Measurements from ENCODE around the gene FOXD1. TPM values are rescaled to one million over a fixed set of nuclear protein-coding genes. Genes with fewer than 3 reads are reported as not detected.
A peak's percentile ranks its signal among the peaks of the same experiment; 100 is the strongest.
"Not testable (repeated sequence)": the region's sequence is repeated elsewhere in the genome, so short reads cannot be mapped to it uniquely, and the experiment has no call there.

FOXD1 gene
- total RNA-seq, 1 experiment from 2014 or later = 5.2 TPM

- no peak for DNase-seq (ENCODE audit: low spot score)
Observed at GRCh38 chr5:73464016-73464745, 15.6 kb upstream of the FOXD1 start.

GRCh38 chr5:73460133-73460532 lies 11.6 kb upstream of the FOXD1 start:
- DNase-seq (ENCODE audit: low spot score) = no peak

GRCh38 chr5:73459366-73459765 lies 10.8 kb upstream of the FOXD1 start:
- DNase-seq (ENCODE audit: low spot score) = no peak

GRCh38 chr5:73456462-73456861 lies 7.9 kb upstream of the FOXD1 start:
- DNase-seq (ENCODE audit: low spot score) = not testable (repeated sequence)

- DNase-seq (ENCODE audit: low spot score) = peak; percentile 66
Observed at GRCh38 chr5:73454379-73455036, 5.9 kb upstream of the FOXD1 start.

GRCh38 chr5:73452215-73452614 lies 3.6 kb upstream of the FOXD1 start:
- DNase-seq (ENCODE audit: low spot score) = no peak

- DNase-seq (ENCODE audit: low spot score) = peak; percentile 24
Observed at GRCh38 chr5:73451224-73452130, 2.9 kb upstream of the FOXD1 start.

- no peak for DNase-seq (ENCODE audit: low spot score)
Observed at GRCh38 chr5:73450672-73451223, 2.2 kb upstream of the FOXD1 start.

- no peak for DNase-seq (ENCODE audit: low spot score)
Observed at GRCh38 chr5:73450137-73450536, 1.6 kb upstream of the FOXD1 start.

- DNase-seq (ENCODE audit: low spot score) = peak; percentile 18
Observed at GRCh38 chr5:73447530-73448462, 781 bp downstream of the FOXD1 start.

GRCh38 chr5:73446631-73447529 lies 1.7 kb downstream of the FOXD1 start:
- DNase-seq (ENCODE audit: low spot score) = no peak

GRCh38 chr5:73445665-73446630 lies 2.6 kb downstream of the FOXD1 start:
- no peak for DNase-seq (ENCODE audit: low spot score)

GRCh38 chr5:73444499-73445438 lies 3.8 kb downstream of the FOXD1 start:
- DNase-seq (ENCODE audit: low spot score) = no peak

GRCh38 chr5:73443829-73444498 lies 4.6 kb downstream of the FOXD1 start:
- DNase-seq (ENCODE audit: low spot score) = no peak

- no peak for DNase-seq (ENCODE audit: low spot score)
Observed at GRCh38 chr5:73442996-73443627, 5.5 kb downstream of the FOXD1 start.

- no peak for DNase-seq (ENCODE audit: low spot score)
Observed at GRCh38 chr5:73442231-73442811, 6.3 kb downstream of the FOXD1 start.
